Fibroblast of villous mesenchyme (primary cell): ENCODE results near the gene GPR18. TPM values are rescaled to one million over a fixed set of nuclear protein-coding genes. Genes with fewer than 3 reads are reported as not detected.

ENCODE experiments used
- DNase-seq: peaks from one replicate; pipeline ENCODE4 v3.0.0-alpha.2; 2010; ENCODE audit warnings: low read depth
- H3K4me3 ChIP-seq: 2 replicates; pipeline ENCODE4 v1.5.1; 2011; ENCODE audit warnings: low read depth, mild to moderate bottlenecking, low read length
- total RNA-seq: library from RNA; depleted of rRNA; stranded (reverse); fragments of >200 nt; gene quantifications from 2 replicates; pipeline ENCODE4 v1.2.3, GENCODE V29; 2012
- TF ChIP-seq, protein P1 (sequence below): IDR thresholded peaks from 2 replicates; pipeline ENCODE4 v1.5.1; 2012; ENCODE audit warnings: low read depth, mild to moderate bottlenecking, low read length; ENCODE audit not compliant: insufficient read depth

Gene GPR18
- total RNA-seq, 1 donor: not detected

DNA sequence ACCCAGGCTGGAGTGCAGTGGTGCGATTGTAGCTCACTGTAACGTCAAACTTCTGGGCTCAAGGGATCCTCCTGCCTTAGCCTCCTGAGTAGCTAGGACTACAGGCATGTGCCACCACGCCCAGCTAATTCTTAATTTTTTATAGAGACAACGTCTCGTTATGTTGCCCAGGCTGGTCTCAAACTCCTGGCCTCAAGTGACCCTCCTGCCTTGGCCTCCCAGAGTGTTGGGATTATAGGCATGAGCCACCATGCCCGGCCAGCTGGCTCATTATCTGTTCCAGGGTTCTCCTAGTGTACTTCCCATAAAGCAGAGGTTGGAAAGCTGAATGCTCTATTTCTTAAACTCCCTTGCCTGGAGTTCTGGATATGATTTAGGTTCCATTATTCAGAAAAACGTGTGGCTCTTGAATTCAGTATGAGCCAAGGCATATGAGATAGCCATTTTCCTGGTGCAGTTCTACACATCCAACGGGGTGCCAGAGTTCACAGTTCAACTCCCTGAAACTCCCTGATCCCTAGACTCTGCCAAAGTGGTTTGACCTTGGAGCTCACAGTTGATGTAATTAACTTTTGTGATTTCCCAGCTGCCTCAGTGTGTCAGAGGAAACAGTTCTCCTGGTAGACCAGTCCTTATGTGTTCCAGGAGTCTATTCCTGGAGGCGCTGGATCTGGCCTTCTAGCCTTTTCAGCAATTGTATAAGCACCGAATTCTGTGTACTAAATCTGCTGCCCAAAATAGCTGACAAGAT, 27.4 kb upstream of the GPR18 start:
- no peak for DNase-seq

DNA sequence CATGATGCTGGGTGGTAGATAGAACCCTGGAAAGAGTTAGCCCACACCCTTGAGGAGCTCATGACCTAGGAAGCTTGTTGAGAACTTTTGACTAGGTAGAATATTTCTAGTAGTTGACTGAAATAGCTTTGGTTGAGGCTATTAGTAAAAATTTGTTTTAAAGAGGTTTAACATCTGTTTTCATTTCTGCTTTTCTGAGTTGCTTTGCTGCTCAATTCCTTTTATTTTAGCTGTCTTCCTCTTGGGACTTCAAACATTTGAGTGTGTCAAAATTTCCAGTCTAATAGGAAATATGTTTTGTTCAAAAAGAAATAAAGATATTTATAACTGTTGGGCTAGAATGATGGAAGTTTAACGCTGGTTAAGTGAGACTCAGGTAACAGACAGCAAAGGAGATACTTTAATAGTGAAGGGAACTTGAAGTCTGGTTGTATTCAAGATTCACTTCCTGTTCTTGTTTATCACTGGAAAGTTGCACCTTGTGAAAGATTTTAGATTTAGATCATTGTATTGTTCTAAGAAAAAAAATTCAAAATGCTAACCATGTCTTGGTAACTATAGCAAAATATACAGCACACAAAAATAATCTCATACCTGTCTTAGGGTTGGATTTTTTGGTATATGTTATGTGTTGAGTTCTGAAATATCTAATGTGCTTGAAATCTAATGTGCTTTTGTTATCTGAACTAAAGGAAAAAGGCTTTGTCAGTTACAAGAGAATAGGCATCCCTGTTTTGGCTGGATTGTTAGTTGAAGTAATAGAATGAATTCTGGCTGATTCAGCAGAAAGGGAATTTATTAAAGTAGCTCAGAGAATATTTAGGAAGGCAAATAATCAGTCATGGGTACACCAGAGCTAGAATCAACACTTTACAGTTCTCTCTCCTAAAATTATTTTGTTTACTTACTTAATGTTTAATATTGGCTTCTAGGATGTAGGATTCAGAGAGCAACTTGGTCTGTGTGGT, 24.4 kb upstream of the GPR18 start:
- H3K4me3 ChIP-seq: no peak overlapping the region
- no peak for DNase-seq
- TF ChIP-seq, protein P1, sequence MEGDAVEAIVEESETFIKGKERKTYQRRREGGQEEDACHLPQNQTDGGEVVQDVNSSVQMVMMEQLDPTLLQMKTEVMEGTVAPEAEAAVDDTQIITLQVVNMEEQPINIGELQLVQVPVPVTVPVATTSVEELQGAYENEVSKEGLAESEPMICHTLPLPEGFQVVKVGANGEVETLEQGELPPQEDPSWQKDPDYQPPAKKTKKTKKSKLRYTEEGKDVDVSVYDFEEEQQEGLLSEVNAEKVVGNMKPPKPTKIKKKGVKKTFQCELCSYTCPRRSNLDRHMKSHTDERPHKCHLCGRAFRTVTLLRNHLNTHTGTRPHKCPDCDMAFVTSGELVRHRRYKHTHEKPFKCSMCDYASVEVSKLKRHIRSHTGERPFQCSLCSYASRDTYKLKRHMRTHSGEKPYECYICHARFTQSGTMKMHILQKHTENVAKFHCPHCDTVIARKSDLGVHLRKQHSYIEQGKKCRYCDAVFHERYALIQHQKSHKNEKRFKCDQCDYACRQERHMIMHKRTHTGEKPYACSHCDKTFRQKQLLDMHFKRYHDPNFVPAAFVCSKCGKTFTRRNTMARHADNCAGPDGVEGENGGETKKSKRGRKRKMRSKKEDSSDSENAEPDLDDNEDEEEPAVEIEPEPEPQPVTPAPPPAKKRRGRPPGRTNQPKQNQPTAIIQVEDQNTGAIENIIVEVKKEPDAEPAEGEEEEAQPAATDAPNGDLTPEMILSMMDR: no peak

More for the DNA sequence above, 27.4 kb upstream of the GPR18 start:
- TF ChIP-seq, protein P1: no peak
- no peak overlapping the region for H3K4me3 ChIP-seq

DNA sequence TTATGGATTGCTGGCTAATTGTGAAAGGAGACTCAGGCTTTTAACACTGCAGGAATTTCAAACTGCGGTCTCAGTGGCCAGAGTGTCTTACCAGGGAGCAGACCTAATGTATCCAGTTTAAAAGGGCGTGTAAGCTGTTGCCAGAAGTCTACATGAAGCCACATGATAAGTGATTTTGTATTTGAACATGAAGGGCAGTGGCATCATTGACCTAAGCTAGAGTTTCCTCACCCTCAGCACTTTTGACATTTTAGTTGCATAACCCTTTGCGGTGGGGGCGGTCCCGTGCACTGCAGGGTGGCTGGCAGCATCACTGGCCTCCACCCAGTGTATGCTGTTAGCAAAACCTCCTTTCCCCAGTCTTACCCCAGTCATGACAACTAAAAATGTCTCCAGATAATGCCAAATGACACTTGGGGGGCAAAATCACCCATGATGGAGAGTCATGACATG, 23.7 kb upstream of the GPR18 start:
- peak; percentile 53 for DNase-seq
- no peak overlapping the region for H3K4me3 ChIP-seq
- TF ChIP-seq, protein P1: no peak

DNA sequence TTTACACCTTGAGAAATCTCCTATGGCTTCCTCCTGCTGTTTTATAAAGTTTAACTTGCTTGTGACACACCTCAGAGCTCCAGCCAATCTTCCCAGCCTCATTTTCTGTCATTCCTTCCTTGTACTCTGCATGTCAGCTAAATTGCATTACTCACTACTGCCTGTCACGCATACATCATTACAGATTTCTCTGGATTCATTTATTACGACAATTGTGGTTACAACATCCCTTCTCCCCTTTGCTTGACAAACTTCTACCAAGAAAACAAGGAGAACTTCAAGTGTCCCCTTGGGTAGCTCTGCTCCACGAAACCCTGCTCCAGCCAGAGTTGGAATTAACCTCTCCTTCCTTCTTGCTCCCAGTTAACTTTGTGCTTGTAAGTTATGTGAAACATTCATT, 22.0 kb upstream of the GPR18 start:
- peak; percentile 31 for DNase-seq
- TF ChIP-seq, protein P1: no peak
- no peak overlapping the region for H3K4me3 ChIP-seq

DNA sequence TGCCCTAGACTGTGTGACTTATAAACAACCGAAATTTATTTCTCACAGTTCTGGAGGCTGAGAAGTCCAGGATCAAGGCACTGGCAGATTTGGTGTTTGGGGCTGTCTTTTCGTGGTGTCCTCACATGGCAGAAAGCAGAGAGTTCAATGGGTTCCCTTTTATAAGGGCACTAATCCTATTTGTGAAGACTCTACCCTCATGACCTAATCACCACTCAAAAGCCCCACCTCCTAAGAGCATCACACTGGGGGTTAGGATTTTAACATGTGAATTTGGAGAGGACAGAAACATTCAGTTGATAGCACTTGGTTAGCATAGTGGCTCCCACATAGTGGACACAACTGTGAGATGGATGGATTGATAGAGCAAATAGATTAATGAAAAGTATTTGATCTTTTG, 21.5 kb upstream of the GPR18 start:
- TF ChIP-seq, protein P1: no peak
- no peak overlapping the region for H3K4me3 ChIP-seq
- DNase-seq: no peak

DNA sequence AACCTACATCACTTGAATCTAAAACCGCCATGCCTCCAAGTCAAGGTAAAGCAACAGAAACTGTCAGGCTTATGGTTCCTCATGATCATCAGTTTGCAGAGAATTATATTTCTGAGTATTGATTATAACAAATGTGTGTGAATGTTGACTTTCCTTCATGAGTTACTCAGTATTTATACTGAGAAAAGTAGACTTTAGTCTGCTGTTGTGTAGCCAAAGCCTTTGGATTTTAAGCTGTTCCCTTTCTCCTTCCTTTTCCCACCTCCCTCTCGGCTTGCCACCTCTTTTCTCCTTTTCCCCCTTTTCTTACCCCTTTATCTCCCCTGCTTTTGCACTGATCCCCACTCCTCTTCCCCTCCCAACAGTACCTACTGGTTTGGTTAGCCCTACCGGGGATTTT, 20.7 kb upstream of the GPR18 start:
- no peak for DNase-seq
- H3K4me3 ChIP-seq: no peak overlapping the region
- TF ChIP-seq, protein P1: no peak
